ENCODE measurements around the gene TMEM140. TPM values are rescaled to one million over a fixed set of nuclear protein-coding genes. Genes with fewer than 3 reads are reported as not detected.

Gene TMEM140
- total RNA-seq (2021) (not detected in 2 replicates), Bru-seq, nascent RNA (percentile 4 among the genes with signal in this experiment), BruChase-seq, experiment 1, labeled RNA remaining after a 2-hour chase (percentile 11 among the genes with signal in this experiment), BruChase-seq, experiment 2, labeled RNA remaining after a 6-hour chase (not detected)
- long read RNA-seq, partial matches to known transcripts: 0 of 9 reads
- long read RNA-seq, other reads (novel, unspliced or antisense): 9 of 9 reads

GRCh38 chr7:135147899-135148721 is at the start of gene TMEM140:
Gene TMEM140, plus strand, starts transcription at chr7:135148072. Its CDS starts 16,370 bp downstream, at chr7:135164442.
- Histone ChIP-seq H3K27me3 (replicated peaks; ENCODE audit: insufficient read depth, low read depth, low read length, poor library complexity) (no peaks in the 10 kb centered on the region), H3K36me3 (ENCODE audit: insufficient read depth, low read length, poor library complexity, severe bottlenecking) (no peaks in the 10 kb centered on the region), H3K27ac (ENCODE audit: low read depth, low read length, poor library complexity, severe bottlenecking) (no peak within 1 kb of the TSS), H3K4me1 (ENCODE audit: insufficient read depth, low read length, poor library complexity, severe bottlenecking) (no peaks in the 10 kb centered on the region), H3K9me3 (ENCODE audit: low read depth, low read length, poor library complexity, severe bottlenecking) (no peaks in the 10 kb centered on the region), H3K4me3 (ENCODE audit: low read depth, low read length, poor library complexity, severe bottlenecking) (no peak within 1 kb of the TSS)
- intact Hi-C loops (cut with micrococcal nuclease; ENCODE audit: unreplicated experiment): no loop called here
- BruUV-seq (replicated peaks): no TSS peak
- no peak for TF ChIP-seq EZH2 (IDR thresholded peaks at IDR 0.05; ENCODE audit: borderline replicate concordance, low read depth, low read length, poor library complexity, severe bottlenecking)
- TF ChIP-seq CTCF (conservative IDR thresholded peaks at IDR 0.05; ENCODE audit: low read depth, low read length): no peak
- DNase-seq (ENCODE audit: low spot score): no peak
- POLR2A ChIA-PET (ENCODE audit: low non-redundant PET): no interaction called here
- CTCF ChIA-PET: no interaction called here

- ChIA-PET CTCF (no interaction called here), POLR2A (ENCODE audit: low non-redundant PET) (no interaction called here)
- Histone ChIP-seq H3K9me3 (ENCODE audit: low read depth, low read length, poor library complexity, severe bottlenecking) (no peaks in the 10 kb centered on the region), H3K4me3 (ENCODE audit: low read depth, low read length, poor library complexity, severe bottlenecking) (no peak overlapping the region), H3K4me1 (ENCODE audit: insufficient read depth, low read length, poor library complexity, severe bottlenecking) (no peaks in the 10 kb centered on the region), H3K27ac (ENCODE audit: low read depth, low read length, poor library complexity, severe bottlenecking) (no peak overlapping the region), H3K27me3 (replicated peaks; ENCODE audit: insufficient read depth, low read depth, low read length, poor library complexity) (no peaks in the 10 kb centered on the region), H3K36me3 (ENCODE audit: insufficient read depth, low read length, poor library complexity, severe bottlenecking) (no peaks in the 10 kb centered on the region)
- DNase-seq (ENCODE audit: low spot score): no peak
- no TSS peak for BruUV-seq (replicated peaks)
- intact Hi-C loops (cut with micrococcal nuclease; ENCODE audit: unreplicated experiment): no loop called here
- TF ChIP-seq CTCF (conservative IDR thresholded peaks at IDR 0.05; ENCODE audit: low read depth, low read length) (no peak), EZH2 (IDR thresholded peaks at IDR 0.05; ENCODE audit: borderline replicate concordance, low read depth, low read length, poor library complexity, severe bottlenecking) (no peak)
These were observed 49.5 kb upstream of the TMEM140 start for GRCh38 chr7:135098391-135098790.

GRCh38 chr7:135100856-135101255 is 47.0 kb upstream of the TMEM140 start:
- ChIA-PET POLR2A (ENCODE audit: low non-redundant PET) (no interaction called here), CTCF (no interaction called here)
- no peaks in the 10 kb centered on the region for H3K36me3 ChIP-seq (ENCODE audit: insufficient read depth, low read length, poor library complexity, severe bottlenecking)
- no peak overlapping the region for H3K27ac ChIP-seq (ENCODE audit: low read depth, low read length, poor library complexity, severe bottlenecking)
- intact Hi-C loops (cut with micrococcal nuclease; ENCODE audit: unreplicated experiment): no loop called here
- H3K4me3 ChIP-seq (ENCODE audit: low read depth, low read length, poor library complexity, severe bottlenecking): no peak overlapping the region
- H3K9me3 ChIP-seq (ENCODE audit: low read depth, low read length, poor library complexity, severe bottlenecking): no peaks in the 10 kb centered on the region
- no peak for DNase-seq (ENCODE audit: low spot score)
- H3K27me3 ChIP-seq (replicated peaks; ENCODE audit: insufficient read depth, low read depth, low read length, poor library complexity): no peaks in the 10 kb centered on the region
- no peak for TF ChIP-seq CTCF (conservative IDR thresholded peaks at IDR 0.05; ENCODE audit: low read depth, low read length)
- no peak for TF ChIP-seq EZH2 (IDR thresholded peaks at IDR 0.05; ENCODE audit: borderline replicate concordance, low read depth, low read length, poor library complexity, severe bottlenecking)
- no peaks in the 10 kb centered on the region for H3K4me1 ChIP-seq (ENCODE audit: insufficient read depth, low read length, poor library complexity, severe bottlenecking)
- no TSS peak for BruUV-seq (replicated peaks)

All from A673 (cell line).